Chondrocyte (in vitro differentiated cells): ENCODE data around the gene NPAS3. TPM values are rescaled to one million over a fixed set of nuclear protein-coding genes. Genes with fewer than 3 reads are reported as not detected.

Experiments used
- DNase-seq: peaks from one replicate; pipeline ENCODE4 v3.0.0; 2021; ENCODE audit warnings: mixed read lengths, low spot score
- H3K27ac Mint-ChIP-seq: one replicate; pipeline ENCODE4 v1.8.0; 2021; ENCODE audit warnings: mild to moderate bottlenecking, moderate library complexity, mixed read lengths; ENCODE audit not compliant: unreplicated experiment
- H3K27me3 Mint-ChIP-seq: 2 replicates; pipeline ENCODE4 v1.8.0; 2021; ENCODE audit warnings: low read depth, mixed read lengths
- H3K36me3 Mint-ChIP-seq: 2 replicates; pipeline ENCODE4 v1.8.0; 2021; ENCODE audit warnings: low read depth, mixed read lengths
- H3K4me1 Mint-ChIP-seq: 2 replicates; pipeline ENCODE4 v1.8.0; 2021; ENCODE audit warnings: low read depth, mild to moderate bottlenecking, mixed read lengths
- H3K4me3 Mint-ChIP-seq: one replicate; pipeline ENCODE4 v1.8.0; 2021; ENCODE audit warnings: mild to moderate bottlenecking, moderate library complexity, mixed read lengths; ENCODE audit not compliant: unreplicated experiment
- H3K9me3 Mint-ChIP-seq: 2 replicates; pipeline ENCODE4 v1.8.0; 2021; ENCODE audit warnings: low read depth, mixed read lengths
- total RNA-seq: library from RNA; stranded (reverse); gene quantifications from 3 replicates; pipeline ENCODE4 v1.2.1, GENCODE V29; 2021
- TF ChIP-seq, protein P1 (sequence below): fragments of 200-600 bp; sonication (generic); IDR thresholded peaks from 2 replicates; pipeline ENCODE4 v1.5.0; 2021; ENCODE audit warnings: antibody characterized with exemption, mild to moderate bottlenecking, moderate library complexity

Gene NPAS3
- total RNA-seq, 1 donor from 2014 or later = 2.6 TPM

GRCh38 chr14:33836203-33836899, 897.7 kb downstream of the NPAS3 start:
- Mint-ChIP-seq H3K4me3 (no peak overlapping the region), H3K27me3 (no peaks in the 10 kb centered on the region), H3K27ac (no peak overlapping the region), H3K9me3 (peaks cover 3% of the 10 kb centered on the region), H3K36me3 (no peaks in the 10 kb centered on the region), H3K4me1 (no peaks in the 10 kb centered on the region)
- TF ChIP-seq, protein P1, sequence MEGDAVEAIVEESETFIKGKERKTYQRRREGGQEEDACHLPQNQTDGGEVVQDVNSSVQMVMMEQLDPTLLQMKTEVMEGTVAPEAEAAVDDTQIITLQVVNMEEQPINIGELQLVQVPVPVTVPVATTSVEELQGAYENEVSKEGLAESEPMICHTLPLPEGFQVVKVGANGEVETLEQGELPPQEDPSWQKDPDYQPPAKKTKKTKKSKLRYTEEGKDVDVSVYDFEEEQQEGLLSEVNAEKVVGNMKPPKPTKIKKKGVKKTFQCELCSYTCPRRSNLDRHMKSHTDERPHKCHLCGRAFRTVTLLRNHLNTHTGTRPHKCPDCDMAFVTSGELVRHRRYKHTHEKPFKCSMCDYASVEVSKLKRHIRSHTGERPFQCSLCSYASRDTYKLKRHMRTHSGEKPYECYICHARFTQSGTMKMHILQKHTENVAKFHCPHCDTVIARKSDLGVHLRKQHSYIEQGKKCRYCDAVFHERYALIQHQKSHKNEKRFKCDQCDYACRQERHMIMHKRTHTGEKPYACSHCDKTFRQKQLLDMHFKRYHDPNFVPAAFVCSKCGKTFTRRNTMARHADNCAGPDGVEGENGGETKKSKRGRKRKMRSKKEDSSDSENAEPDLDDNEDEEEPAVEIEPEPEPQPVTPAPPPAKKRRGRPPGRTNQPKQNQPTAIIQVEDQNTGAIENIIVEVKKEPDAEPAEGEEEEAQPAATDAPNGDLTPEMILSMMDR = no peak
- no peak for DNase-seq

DNA sequence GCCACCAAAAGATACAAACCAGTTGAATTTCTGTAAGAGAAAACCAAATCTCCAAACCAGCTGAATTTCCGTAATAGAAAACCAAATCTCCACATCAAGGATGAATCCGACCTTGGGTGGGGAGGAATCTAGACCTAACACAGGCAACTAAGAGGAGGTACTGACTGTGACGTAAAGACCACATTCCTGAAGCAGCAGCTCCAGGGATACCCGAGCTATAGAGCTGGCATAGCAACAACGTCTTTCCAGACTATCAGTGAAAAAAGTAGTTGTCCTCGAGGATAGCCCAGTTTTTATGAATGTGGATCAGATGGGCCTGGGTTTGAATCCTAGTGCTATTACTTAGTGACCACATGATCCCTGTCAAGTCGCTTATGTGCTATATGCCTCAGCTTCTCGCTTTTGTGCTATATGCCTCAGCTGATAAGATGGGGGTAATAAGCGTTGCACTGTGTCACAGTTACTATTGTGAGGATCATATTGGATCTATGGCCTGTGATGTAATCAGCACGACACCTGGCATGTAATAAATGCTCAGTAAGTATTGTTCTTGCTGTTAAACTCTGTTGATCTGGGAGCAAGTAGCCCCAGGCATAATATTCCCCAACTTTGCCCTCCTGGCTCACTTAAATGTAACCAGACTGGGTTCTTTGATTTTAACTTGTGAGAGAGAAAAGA, 898.4 kb downstream of the NPAS3 start:
- H3K9me3 Mint-ChIP-seq = peaks cover 3% of the 10 kb centered on the region
- H3K4me3 Mint-ChIP-seq = no peak overlapping the region
- TF ChIP-seq, protein P1 = no peak
- no peaks in the 10 kb centered on the region for H3K36me3 Mint-ChIP-seq
- no peak for DNase-seq
- no peaks in the 10 kb centered on the region for H3K4me1 Mint-ChIP-seq
- no peaks in the 10 kb centered on the region for H3K27me3 Mint-ChIP-seq
- H3K27ac Mint-ChIP-seq = no peak overlapping the region

DNA sequence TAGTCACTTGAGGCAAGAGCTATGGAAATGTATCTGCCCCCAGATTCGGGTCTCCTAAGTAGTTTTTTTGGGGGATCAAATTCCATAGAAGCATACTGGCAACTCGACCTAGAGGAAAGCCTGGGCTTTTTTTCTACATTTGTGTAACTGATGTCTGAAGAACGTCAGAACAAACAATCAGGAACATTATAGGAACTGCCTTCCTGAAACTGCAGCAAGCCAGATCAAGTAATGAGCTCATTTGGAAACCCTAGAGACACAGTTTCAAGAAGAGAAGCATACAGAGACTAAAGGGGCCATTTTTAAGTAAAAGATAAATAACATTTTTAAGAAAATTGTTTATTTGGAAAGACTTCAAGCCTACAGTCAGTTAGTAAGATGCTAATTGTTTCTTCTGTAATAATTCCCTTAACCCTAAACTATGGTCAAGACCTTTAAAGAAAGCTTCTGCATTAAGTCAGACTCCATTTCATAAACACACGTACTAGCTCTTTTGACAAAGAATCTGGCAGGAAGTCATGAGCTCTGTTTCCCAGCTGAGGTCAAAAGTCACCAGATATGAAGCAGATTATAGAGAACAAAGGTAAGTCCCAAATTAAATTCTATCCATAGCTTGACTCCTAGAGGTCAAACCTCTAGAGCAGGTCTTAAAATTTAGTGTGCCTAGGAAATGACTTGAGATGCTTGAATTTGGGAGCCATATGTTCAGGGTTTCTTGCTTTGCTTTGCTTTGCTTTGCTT, 899.4 kb downstream of the NPAS3 start:
- no peaks in the 10 kb centered on the region for H3K9me3 Mint-ChIP-seq
- TF ChIP-seq, protein P1 = no peak
- no peak overlapping the region for H3K27ac Mint-ChIP-seq
- no peaks in the 10 kb centered on the region for H3K4me1 Mint-ChIP-seq
- H3K4me3 Mint-ChIP-seq = no peak overlapping the region
- DNase-seq = no peak
- no peaks in the 10 kb centered on the region for H3K36me3 Mint-ChIP-seq
- H3K27me3 Mint-ChIP-seq = peaks cover 1% of the 10 kb centered on the region

DNA sequence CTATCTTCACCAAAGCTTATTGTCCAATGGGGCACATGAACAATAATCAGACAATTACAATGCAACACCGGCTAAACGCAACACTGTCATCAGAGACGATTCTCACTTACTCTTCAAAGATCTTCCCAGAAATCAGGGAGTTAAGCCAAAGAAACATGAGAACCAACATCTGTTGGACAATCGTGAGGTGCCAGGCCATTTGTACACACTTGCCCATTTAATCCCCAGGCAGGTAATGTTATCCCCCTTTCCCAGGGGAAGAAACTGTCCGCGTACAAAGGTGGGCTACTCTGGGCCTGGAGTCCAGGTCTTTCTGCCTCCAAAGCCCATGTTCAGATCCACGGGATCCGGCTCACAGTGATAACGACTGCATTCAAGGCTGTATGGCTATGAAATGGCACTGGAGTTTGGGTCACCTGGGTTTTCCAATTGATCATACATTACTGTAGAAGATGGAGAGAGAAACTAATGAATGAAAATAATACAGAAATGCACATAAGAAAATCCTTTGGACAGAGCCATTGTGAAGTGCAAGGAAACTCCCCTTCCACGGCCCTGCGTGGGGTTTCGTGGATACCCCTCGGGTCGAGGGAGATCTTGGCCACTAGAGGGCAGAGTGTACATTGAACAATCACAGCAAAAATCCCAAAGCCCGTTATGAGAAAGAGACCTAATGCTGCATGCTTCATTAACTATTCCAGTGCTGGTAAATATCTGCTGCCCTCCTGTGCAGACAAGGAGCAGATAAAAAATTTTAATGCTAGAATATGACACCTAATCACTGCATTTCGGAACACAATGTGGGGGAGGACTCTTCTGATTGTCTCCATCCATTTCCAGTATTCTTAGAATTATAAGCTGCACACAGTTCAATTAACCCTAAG, 900.8 kb downstream of the NPAS3 start:
- Mint-ChIP-seq H3K4me1 (no peaks in the 10 kb centered on the region), H3K9me3 (no peaks in the 10 kb centered on the region), H3K27me3 (peaks cover 7% of the 10 kb centered on the region), H3K36me3 (no peaks in the 10 kb centered on the region), H3K27ac (no peak overlapping the region), H3K4me3 (no peak overlapping the region)
- DNase-seq = no peak
- TF ChIP-seq, protein P1 = peak; percentile 98
